ENCODE data around the gene DKKL1.

Gene DKKL1

DNA sequence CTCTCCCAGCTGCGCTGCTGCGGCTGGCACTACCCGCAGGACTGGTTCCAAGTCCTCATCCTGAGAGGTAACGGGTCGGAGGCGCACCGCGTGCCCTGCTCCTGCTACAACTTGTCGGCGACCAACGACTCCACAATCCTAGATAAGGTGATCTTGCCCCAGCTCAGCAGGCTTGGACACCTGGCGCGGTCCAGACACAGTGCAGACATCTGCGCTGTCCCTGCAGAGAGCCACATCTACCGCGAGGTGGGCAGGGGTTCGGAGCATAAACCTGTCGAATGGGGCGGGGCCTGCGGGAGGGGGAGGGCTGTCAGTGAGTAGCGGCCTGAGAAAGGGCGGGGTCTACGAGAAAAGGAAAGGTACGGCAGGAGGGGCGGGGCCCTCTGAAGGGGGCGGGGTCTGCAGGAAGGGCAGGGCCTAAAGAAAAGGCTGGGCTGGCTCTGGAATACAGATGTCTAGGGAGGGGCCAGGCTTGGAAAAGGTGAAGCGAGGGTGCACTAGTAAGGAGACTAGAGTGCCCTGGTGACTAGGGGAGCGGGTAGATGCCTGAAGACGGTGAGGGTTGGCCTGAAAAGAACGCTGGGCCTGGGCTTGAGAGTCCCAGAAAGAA lies 24.9 kb upstream of the DKKL1 start:
- DNase-seq = no peak

GRCh38 chr19:49339301-49340068 lies 24.2 kb upstream of the DKKL1 start:
- no peak for DNase-seq

- DNase-seq = peak; percentile 86
Measured at GRCh38 chr19:49340069-49340864, 23.4 kb upstream of the DKKL1 start.

DNA sequence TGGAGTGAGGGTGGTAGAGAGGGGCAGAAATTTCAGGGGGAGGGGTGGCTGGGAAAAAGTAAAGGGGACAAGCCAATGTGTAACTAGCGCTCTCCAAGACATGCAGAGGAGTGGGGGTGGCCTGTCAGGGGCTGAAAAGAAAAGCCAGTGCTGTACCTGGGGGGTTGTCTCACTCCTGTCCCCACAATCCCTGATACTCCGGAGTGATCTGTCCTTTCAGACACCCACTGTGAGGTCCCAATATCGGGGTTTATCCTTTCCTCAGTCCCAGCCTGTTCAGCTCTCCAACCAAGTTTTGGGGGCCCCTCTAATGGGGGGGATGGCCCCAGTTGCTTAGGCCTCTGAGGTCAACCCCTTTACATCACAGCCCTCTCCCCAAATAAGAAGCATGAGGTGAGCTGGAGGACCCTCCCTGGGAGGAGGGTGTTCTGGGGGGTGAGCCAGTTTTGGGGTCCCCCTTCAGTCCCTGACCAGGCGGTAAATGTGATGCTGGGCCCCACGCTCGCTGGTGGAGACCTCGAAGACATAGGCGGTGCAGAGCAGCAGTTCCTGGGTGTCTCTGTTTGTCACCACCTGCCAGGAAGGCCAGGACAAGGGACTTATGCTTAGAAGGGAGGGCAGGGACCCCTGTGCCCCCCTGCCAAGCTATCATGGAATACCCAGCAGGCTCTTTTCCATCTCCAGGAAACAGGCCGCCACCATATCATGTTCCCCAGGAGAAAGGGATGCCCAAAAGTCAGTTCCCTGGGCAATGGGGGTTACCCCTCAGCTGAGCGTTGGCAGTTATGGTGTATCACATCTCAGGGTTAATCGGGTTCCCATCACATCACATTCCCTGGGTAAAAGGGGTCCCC lies 22.6 kb upstream of the DKKL1 start:
- no peak for DNase-seq

DNA sequence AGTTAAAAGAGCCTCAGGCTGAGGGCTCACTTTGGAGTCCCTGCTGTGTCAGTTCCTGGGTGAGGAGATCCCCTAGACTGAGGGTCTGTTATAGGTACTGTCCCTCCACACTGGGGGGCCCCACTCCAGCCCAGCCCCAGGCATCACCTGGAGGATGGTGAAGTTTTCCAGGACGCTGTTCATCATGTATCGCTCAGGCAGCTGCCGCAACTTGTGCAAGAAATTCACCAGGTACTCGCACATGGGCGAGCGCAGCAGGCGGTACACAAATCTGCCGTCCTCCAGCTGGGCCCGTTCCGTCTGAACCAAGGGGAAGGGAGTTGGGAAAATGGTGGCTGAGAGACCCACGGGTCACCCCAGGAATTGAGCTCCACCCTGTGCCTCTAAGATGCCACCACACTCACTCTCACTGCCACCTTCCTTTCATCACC lies 21.4 kb upstream of the DKKL1 start:
- DNase-seq = no peak

DNA sequence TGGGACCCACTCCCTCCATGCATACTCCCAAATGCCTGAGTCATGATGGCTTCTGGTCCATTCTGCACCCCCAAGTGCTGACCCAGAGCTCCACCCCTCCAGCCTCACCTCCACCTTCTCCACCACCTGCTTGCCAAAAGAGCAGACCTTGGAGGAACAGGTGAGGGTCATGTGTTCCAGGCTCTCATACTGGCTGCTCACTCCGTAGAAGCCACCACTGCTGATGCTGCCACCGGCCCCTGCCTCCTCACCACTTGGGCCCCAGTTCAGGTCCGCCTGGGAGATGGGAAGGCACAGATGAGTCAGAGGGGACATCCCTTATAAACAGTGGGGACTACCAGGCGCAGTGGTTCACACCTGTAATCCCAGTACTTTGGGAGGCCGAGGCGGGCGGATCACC lies 20.6 kb upstream of the DKKL1 start:
- DNase-seq = no peak

- DNase-seq = no peak
Measured at GRCh38 chr19:49344505-49345423, 18.9 kb upstream of the DKKL1 start.

- DNase-seq = no peak
Measured at GRCh38 chr19:49347191-49347590, 16.5 kb upstream of the DKKL1 start.

GRCh38 chr19:49347835-49348234 lies 15.8 kb upstream of the DKKL1 start:
- DNase-seq = no peak

- no peak for DNase-seq
Measured at GRCh38 chr19:49348305-49349189, 15.1 kb upstream of the DKKL1 start.

DNA sequence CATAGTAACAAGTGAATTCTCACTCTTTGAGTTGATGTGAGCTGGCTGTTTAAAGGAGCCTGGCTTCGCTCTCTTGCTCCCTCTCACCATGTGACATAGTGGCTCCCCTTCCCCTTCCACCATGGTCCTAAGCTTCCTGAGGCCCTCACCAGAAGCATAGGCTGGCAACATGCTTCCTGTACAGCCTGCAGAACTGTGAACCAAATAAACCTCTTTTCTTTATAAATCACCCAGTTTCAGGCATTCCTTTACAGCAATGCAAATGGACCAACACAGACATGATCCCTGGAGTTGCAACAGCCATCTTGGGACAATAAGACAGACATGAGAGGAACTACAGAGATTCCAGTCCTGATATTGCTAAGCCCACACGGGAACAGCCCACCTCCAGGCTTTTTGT lies 14.1 kb upstream of the DKKL1 start:
- no peak for DNase-seq

- DNase-seq = no peak
Measured at GRCh38 chr19:49355909-49356353, 7.7 kb upstream of the DKKL1 start.

DNA sequence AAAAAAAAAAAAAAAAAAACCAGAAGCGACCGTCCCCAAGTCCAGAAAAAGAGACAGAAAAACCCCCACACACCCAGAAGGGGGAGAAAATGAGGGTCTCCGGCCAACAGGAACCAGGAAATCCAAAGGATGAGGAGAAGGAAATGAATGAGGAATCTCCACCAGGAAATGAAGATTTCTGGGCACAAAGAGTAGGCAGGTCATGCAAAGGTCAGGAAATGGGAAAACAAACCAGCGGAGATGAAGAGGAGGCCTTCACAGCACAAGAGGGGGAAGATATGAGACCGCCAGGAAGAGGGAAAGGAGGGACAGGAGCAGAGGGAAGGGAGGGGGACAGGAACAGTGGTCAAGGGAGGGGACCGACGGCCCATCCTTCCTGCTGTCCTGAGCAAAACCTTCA lies 7.3 kb upstream of the DKKL1 start:
- DNase-seq = no peak

DNA sequence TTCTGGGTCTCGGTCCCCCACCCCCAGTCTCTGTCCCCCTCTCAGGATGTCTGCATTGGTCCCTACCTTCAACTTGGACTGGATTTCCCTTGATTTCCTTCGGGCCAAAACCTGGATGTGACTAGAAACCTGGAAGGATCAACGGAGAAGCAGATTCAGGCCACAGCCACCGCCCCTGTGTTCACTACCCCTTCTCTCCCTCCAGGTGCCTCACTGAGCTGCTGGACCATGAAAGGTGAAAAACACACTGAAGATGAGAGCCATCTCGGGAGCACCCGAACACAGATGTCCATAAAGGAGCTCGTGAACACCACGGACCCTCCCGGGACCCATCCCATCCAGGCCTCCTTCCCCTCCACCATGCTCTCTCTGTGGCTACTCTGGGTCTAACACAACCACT lies 6.5 kb upstream of the DKKL1 start:
- no peak for DNase-seq

DNA sequence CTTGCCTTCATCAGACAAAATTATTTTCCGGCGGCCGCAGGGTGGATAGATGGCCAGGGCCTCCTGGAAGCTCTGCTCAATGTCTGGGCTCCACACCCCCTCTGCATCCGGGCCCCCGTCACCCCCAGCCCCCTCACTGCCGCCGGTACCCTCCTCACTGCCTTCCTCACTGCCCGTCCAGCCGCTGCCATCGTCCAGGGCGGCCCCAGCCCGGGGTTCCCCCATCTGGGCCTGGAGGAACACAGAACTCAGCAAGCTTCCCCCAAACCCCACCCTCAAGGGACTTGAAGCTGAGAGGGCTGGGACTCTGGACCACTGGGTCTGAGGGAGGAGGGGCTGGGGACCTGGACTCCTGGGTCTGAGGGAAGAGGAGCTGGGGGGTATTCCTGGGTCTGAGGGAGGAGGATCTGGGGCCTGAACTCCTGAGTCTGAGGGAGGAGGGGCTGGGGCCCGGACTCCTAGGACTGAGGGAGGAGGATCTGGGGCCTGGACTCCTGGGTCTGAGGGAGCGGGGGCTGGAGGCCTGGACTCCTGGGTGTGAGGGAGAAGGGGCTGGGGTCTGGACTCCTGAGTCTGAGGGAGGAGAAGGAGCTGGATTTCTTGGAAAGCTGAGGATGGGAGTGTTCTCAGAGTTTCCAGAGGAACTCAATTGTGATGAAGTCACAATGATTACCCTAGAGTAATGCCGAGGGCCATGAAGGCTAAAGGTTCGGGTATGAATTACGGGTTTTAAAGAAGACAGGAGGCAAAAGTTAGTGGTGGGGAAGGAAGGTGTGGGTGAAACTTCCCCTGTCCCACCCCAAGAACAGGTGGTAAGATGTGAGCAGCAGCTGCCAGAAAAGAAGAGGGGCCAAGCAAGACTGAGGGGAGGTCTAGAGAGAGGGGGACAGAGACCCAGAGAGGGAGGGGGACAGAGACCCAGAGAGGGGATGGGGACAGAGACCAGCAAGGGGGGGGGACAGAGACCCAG lies 3.5 kb upstream of the DKKL1 start:
- no peak for DNase-seq

- no peak for DNase-seq
Measured at GRCh38 chr19:49361438-49362047, 2.1 kb upstream of the DKKL1 start.

DNA sequence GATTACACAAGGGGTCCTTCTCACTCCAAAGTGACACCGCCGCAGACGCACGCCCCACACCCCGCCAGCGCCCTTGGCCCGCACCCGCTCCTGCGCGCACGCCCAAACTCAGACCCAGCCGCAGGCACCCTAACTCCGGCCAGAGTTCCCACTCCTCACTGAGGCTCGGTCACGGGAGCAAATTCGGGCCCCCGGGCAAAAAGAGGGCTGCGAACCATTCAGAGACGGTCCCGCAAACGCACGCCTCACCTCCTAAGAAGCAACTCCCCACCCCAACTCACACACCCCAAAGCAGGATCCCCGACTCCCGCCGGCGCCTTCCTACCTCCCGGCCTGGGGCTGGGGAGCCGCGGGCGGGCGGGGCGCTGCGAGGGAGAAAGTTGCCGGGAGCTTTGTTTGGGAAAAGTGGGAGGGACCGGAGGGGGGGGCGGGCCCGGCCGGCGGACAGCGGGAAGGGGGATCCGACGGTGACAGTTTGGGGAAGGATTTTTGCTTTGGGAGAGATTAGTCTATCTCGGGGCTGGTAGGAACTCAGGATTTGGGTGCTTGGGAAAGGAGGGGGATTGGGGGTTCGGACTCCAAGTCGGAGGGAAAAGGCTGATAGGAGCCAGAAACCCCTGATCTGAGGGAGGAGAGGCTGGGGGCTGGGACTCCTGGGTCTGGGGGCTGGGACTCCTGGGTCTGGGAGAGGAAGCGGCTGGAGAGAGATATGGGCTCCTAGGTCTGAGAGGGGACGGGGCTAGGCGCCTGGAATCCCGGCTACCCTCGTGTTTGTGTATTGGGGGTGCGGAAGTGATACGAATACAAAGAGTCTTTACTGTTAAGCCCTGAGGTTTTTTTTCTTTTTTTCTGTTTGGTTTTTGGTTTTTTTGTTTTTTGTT lies 1.4 kb upstream of the DKKL1 start, which contains the start of gene TEAD2:
Gene TEAD2, minus strand, starts transcription at position 369 of the 881 bp plus-strand sequence. CDS start 2,341 bp downstream, outside the sequence.
- no peak for DNase-seq

DNA sequence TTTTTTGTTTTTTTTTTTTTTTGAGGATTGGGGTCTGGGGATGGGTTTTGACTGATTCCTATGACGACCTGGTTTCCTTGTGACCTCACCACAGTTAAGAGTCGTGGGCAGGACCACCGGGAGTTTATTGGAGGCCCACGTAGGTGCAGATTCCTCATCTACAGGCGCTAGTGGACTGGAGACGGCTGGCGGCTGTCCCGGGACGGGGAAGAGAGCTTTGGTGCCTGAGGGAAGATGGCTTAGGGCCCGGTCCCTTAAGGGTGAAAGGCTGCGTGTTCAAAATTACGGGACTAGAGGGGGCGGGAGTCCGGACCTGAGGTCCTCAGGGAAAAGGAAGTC lies 779 bp upstream of the DKKL1 start:
- no peak for DNase-seq
